A172 (cell line): Measurements from ENCODE around the gene CD53. TPM values are rescaled to one million over a fixed set of nuclear protein-coding genes. Genes with fewer than 3 reads are reported as not detected.
A peak's percentile ranks its signal among the peaks of the same experiment; 100 is the strongest.
"Not testable (repeated sequence)": the region's sequence is repeated elsewhere in the genome, so short reads cannot be mapped to it uniquely, and the experiment has no call there.

Experiments used
- DNase-seq: peaks from one replicate; pipeline ENCODE4 v3.0.0-alpha.2; 2015; ENCODE audit warnings: low spot score
- total RNA-seq: library from RNA; depleted of rRNA; stranded (reverse); fragments of >200 nt; shearing (Covaris generic); gene quantifications from 2 replicates; pipeline ENCODE4 v1.2.3, GENCODE V29; 2014; rRNA removed

Gene CD53
- total RNA-seq, 1 experiment from 2014 or later, result not detected

DNA sequence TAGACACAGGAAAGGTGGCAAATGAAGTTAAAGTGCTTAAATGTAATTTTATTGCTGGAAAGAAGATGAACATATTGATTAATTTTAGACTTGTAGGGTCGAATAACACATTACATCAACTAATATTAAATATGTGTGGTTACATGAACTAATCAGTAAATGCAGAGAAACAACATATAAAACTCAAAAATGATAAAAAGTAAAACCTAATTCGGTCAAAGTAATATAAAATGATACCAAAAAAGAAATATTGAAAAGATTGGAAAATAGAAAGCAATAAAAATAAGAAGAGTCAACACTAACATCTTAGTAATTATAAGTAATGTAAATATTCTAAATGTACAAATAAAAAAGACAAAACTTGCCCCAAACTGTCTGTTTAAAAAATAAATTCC is 43.3 kb downstream of the CD53 start:
- DNase-seq, result no peak

DNA sequence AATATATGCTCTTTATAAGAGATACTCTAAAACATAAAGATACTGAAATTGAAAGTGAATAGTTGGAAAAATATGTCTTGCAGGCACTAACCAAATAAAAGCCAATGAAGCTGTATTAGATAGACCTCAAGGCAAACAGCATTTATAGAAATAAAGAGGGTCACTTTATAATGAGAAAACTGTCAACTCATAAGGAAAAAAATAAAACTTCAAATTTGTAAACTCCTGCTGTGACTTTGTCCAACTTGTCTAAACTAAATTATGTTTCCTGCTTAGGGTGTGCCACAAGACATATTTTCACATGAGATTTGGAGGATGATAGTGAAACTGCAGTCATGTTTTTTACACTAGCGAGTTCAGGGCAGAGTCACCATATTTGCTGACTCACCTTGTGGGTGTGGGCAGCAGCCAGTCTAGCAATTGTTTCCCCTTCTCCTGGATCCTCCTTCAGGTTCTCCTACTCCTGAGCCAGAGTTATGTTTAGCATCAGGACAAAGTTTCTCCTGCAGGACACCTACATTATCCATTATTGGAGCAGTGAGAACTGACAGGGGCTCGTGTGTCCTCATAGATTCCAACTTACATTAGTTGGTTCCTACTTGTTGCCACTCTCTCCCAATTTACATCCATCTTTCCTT is 43.8 kb downstream of the CD53 start:
- peak; percentile 72 for DNase-seq

DNA sequence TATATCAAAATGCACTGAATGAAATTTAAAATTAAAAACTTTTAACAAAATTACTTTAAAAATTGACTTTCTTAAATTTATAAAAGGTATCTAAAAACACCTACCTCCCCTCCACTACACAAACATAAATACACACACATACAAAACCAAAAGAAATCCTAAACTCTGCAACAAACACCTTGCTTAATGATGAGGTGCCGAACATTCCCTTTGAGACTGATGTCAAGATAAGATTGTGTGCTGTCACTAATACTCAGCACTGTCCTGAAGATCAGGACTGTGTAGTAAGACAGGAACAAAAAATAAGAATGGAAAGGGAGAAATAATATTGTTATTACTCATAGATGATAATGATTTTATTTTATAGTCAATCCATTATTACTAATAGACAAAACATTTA is 45.1 kb downstream of the CD53 start:
- no peak for DNase-seq

DNA sequence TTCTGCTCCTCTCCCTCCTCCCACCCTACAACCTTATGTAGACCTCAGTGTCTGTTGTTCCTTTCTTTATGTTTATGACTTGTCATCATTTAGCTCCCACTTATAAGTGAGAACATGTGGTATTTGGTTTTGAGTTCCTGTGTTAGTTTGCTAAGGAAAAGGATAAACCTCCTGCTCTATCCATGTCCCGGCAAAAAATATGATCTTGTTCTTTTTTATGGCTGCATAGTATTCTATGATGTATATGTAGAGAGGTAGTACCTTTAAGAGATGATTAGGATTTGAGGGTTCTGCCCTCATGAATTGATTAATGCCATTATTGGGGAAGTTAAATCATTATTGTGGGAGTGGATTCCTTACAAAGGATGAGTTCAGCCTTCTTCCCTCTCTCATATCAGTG is 49.0 kb downstream of the CD53 start:
- no peak for DNase-seq

DNA sequence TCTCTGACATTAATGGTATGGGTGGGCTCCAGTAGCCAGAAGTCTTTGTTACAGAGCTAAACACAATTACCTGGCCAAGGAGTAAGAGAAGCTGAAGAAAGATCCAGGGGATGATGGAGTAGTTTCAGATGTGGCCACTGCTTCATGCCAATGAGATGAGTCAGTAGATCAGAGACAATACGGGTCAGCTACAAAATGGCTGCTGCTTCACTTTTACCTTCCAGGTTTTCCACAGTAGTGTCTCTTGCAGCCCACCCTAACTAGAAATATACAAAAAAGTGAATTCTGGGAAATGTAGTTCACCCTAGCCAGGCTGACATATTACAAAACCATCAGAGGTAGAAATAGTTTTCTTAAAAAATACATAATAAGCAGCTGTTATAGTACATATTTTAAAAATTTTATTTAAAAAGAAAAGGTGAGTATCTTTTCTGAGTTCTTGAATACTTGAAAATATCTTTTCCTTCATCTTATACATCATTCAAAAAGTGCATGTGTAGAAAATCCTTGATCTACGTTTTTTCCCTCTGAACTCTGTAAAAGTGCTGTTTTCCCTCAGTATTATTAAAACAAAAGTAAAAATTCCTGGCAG is 54.6 kb downstream of the CD53 start:
- DNase-seq, result peak; percentile 43

DNA sequence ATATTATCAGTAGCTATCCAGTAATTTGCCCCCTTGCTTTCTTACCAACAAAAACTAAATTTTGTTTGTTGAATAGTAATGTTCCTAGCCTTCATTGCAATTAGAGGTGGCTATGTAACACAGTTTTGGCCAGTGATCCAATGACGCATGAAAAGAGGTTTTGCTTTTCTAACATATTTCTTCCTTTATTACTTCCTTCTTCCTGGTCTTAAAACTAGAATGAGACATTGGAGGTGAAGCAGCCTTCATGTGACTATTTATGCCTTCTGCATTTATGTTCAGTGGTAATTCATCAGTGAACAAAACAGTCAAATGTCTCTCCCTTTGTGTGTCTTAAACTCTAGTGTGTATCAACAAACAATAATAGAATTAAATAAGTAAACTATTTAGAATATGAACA is 55.2 kb downstream of the CD53 start:
- no peak for DNase-seq

DNA sequence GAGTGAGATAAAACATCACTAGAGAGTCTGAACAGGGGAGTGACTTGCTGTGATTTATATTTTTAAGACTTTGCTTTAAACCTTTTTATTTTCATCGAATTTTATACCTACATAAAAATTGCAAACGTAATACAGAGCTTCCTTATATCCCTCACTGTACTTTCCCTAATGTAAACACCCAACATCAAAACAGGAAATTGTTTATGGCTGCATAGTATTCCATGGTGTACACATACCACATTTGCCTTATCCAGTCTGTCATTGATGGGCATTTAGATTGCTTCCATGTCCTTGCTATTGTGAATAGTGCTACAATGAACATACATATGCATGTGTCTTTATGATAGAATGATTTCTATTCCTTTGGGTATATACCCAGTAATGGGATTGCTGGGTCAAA is 56.0 kb downstream of the CD53 start:
- DNase-seq, result no peak

DNA sequence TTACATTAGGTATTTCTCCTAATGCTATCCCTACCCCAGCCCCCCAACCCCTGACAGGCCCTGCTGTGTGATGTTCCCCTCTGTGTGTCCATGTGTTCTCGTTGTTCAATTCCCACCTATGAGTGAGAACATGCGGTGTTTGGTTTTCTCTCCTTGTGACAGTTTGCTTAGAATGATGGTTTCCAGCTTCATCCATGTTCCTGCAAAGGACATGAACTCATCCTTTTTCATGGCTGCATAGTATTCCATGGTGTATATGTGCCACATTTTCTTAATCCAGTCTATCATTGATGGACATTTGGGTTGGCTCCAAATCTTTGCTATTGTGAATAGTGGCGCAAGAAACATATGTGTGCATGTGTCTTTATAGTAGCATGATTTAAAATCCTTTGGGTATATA is 58.1 kb downstream of the CD53 start:
- not testable (repeated sequence) for DNase-seq

DNA sequence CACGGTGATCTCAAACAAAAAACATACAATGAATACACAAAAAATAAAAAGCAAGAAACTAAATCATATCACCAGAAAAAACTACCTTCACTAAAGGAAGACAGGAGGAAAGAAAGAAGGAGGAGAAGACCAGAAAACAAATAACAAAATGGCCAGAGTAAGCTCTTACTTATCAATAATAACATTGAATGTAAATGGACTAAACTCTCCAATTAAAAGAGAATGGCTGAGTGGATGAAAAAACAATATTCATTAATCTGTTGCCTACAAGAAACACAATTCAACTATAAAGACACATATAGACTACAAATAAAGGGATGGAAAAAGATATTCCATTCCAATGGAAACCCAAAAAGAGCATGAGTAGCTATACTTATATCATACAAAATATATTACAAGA is 63.6 kb downstream of the CD53 start:
- no peak for DNase-seq

DNA sequence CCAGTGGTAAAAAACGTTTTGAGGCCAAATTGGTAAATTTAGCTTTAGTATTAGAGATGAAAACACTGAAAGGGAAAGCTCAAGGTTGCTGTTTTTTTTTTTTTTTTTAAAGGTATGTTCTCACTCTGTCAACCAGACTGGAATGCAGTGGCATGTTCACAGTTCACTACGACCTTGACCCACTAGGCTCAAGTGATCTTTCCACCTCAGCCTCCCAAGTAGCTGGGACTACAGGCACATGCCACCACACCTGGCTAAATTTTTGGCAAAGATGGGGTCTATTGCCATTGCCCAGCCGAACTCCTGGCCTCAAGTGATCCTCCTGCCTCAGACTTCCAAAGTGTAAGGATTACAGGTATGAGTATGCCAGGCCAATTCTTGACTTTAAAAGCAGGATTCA is 71.9 kb downstream of the CD53 start:
- DNase-seq, result no peak

DNA sequence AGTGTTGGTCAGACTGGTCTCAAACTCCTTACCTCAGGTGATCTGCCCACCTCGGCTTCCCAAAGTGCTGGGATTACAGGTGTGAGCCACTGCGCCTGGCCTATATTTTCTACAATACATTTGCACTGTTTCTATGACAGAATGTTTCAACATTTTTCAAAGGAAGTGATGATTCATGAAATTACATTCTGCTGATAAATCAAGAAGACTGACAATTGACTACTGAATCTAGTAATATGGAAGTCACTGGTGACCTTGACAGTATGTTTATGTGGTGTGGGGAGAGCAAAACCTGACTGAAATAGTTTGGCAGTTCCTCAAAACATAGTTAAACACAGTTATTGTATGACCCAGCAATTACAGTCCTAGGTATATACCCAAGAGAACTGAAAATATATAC is 72.7 kb downstream of the CD53 start:
- DNase-seq, result no peak

DNA sequence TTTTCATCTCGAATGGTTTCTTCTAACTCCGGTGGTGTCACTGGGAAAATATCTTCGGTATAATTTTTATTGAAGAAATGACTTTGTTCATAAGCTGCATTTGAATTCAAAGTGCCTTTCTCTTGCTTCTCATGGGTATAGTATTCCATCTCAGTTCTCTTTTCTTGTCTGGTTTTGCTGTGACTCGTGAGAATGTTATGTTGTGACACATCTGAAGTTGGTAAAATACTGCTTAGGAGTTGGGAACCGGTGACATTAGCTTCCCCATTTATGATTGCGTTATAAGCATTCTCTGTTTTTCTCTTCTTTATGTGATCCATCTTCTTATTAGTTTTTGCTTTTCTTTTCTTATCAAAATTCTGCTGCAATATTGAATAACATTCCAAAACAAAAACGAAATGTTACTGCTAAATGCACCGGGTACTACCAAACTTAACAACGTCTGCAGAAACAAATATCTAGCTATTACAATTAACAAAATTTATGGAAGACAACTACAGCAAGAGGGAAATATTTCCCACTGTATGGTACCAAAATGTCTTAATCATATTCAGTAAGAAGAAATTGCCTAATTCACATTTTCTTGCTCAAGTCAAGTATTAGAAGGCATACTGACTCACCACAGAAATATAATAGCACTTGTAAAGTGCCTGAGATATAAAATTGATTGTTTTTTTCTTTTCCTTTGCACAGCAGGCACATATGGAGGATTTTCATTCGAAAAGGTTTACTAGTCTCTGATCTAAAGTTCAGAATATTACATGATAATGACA is 75.3 kb downstream of the CD53 start:
- peak; percentile 32 for DNase-seq

Other genes starting within 250 kb of the CD53 start
- not detected in 2 replicates for gene KCNA3, start 198.2 kb upstream of the CD53 start, total RNA-seq
- gene LRIF1, start 90.8 kb downstream of the CD53 start, total RNA-seq, result 33.9 and 38.8 TPM in 2 replicates